ENCODE results near the gene ASB10. TPM values are rescaled to one million over a fixed set of nuclear protein-coding genes. Genes with fewer than 3 reads are reported as not detected.

The ASB10 gene
- total RNA-seq, 1 experiment from 2014 or later: not detected

- Mint-ChIP-seq H3K27ac (no peak overlapping the region), H3K36me3 (peaks cover 61% of the 10 kb centered on the region), H3K27me3 (ENCODE audit: low read depth) (no peaks in the 10 kb centered on the region), H3K4me3 (no peak overlapping the region), H3K9me3 (no peaks in the 10 kb centered on the region), H3K4me1 (peaks cover 24% of the 10 kb centered on the region)
- no peak for DNase-seq (ENCODE audit: low spot score)
- ATAC-seq: no peak
- POLR2A ChIA-PET: no interaction called here
- CTCF ChIA-PET: interaction anchor here (0.7 kb wide), 1 partner anchor 13 kb away, joined by 3 read pairs; no protein-coding TSS in a partner anchor
- no peak for TF ChIP-seq ZSCAN18 (CRISPR knock-in tag; IDR thresholded peaks at IDR 0.05)
- no peak for TF ChIP-seq FOXP1 (CRISPR knock-in tag; IDR thresholded peaks at IDR 0.05; ENCODE audit: borderline replicate concordance)
- TF ChIP-seq GRHL2 (CRISPR knock-in tag; IDR thresholded peaks at IDR 0.05; ENCODE audit: insufficient replicate concordance, severe bottlenecking): no peak
- TF ChIP-seq ZBTB43 (CRISPR knock-in tag; IDR thresholded peaks at IDR 0.05): no peak
Observed at GRCh38 chr7:151223728-151224127, 36.7 kb upstream of the ASB10 start.

- no peak for ATAC-seq
- POLR2A ChIA-PET: no interaction called here
- no peak overlapping the region for H3K4me3 Mint-ChIP-seq
- no peaks in the 10 kb centered on the region for H3K27me3 Mint-ChIP-seq (ENCODE audit: low read depth)
- H3K9me3 Mint-ChIP-seq: no peaks in the 10 kb centered on the region
- H3K4me1 Mint-ChIP-seq: no peaks in the 10 kb centered on the region
- DNase-seq (ENCODE audit: low spot score): no peak
- H3K36me3 Mint-ChIP-seq: peaks cover 77% of the 10 kb centered on the region
- TF ChIP-seq GRHL2 (CRISPR knock-in tag; IDR thresholded peaks at IDR 0.05; ENCODE audit: insufficient replicate concordance, severe bottlenecking): no peak
- TF ChIP-seq IRF1 (CRISPR knock-in tag; IDR thresholded peaks at IDR 0.05): no peak
- no peak for TF ChIP-seq STAT6 (CRISPR knock-in tag; conservative IDR thresholded peaks at IDR 0.05; ENCODE audit: low read depth)
- TF ChIP-seq PRRX2 (CRISPR knock-in tag; IDR thresholded peaks at IDR 0.05): no peak
- no peak for TF ChIP-seq TEAD4 (CRISPR knock-in tag; IDR thresholded peaks at IDR 0.05)
- TF ChIP-seq FOXK1 (CRISPR knock-in tag; IDR thresholded peaks at IDR 0.05): no peak
- TF ChIP-seq GTF2I (CRISPR knock-in tag; conservative IDR thresholded peaks at IDR 0.05): no peak
- no peak for TF ChIP-seq GABPB1 (CRISPR knock-in tag; IDR thresholded peaks at IDR 0.05)
- no peak for TF ChIP-seq CBFB (CRISPR knock-in tag; IDR thresholded peaks at IDR 0.05; ENCODE audit: low read depth)
- TF ChIP-seq AR (CRISPR knock-in tag; IDR thresholded peaks at IDR 0.05): no peak
- TF ChIP-seq ZNF317 (CRISPR knock-in tag; IDR thresholded peaks at IDR 0.05; ENCODE audit: borderline replicate concordance, low read depth): no peak
- TF ChIP-seq USF2 (CRISPR knock-in tag; IDR thresholded peaks at IDR 0.05): no peak
- TF ChIP-seq ZNF425 (CRISPR knock-in tag; conservative IDR thresholded peaks at IDR 0.05): no peak
- no peak for TF ChIP-seq NR1H2 (CRISPR knock-in tag; IDR thresholded peaks at IDR 0.05)
- no peak overlapping the region for H3K27ac Mint-ChIP-seq
- CTCF ChIA-PET: interaction anchor here (1.6 kb wide), 1 partner anchor 9 kb away, joined by 5 read pairs; the partner anchor contains the start of gene ABCF2
Observed at GRCh38 chr7:151218170-151218569, 31.1 kb upstream of the ASB10 start.
